OCI-LY1 (cell line): ENCODE data around the gene CEP120.

Experiments
- H2AFZ ChIP-seq: fragments of 200-600 bp; sonication (generic), shearing (Covaris generic); 2 replicates; pipeline ENCODE4 v1.6.0; 2014; ENCODE audit warnings: antibody characterized with exemption, mild to moderate bottlenecking, low read length
- H3F3A ChIP-seq: fragments of 200-600 bp; sonication (generic), shearing (Covaris generic); 2 replicates; pipeline ENCODE4 v1.6.0; 2014; ENCODE audit warnings: mild to moderate bottlenecking, antibody characterized with exemption, low read length, moderate library complexity; ENCODE audit not compliant: insufficient read depth
- H3K27ac ChIP-seq: fragments of 200-600 bp; sonication (generic); 2 replicates; pipeline ENCODE4 v1.5.1; 2014; ENCODE audit warnings: low read length, mixed run types, mild to moderate bottlenecking, low read depth; ENCODE audit not compliant: poor library complexity, severe bottlenecking
- H3K27me3 ChIP-seq: fragments of 200-600 bp; sonication (generic); 2 replicates; pipeline ENCODE4 v1.6.0; 2014; ENCODE audit warnings: antibody characterized with exemption, mild to moderate bottlenecking, low read length, moderate library complexity; ENCODE audit not compliant: insufficient read depth
- H3K36me3 ChIP-seq: fragments of 200-600 bp; sonication (generic); 2 replicates; pipeline ENCODE4 v1.6.1; 2014; ENCODE audit warnings: mild to moderate bottlenecking, antibody characterized with exemption, low read length, moderate library complexity, mixed read lengths; ENCODE audit not compliant: insufficient read depth
- H3K4me1 ChIP-seq: fragments of 200-600 bp; sonication (generic); 2 replicates; pipeline ENCODE4 v1.5.1; 2014; ENCODE audit warnings: mild to moderate bottlenecking, low read length, moderate library complexity; ENCODE audit not compliant: insufficient read depth, severe bottlenecking
- H3K4me2 ChIP-seq: fragments of 200-600 bp; sonication (generic), shearing (Covaris generic); 2 replicates; pipeline ENCODE4 v1.6.1; 2014; ENCODE audit warnings: low read length
- H3K4me3 ChIP-seq: fragments of 200-600 bp; sonication (generic); 2 replicates; pipeline ENCODE4 v1.5.1; 2014; ENCODE audit warnings: low read length, low read depth, mild to moderate bottlenecking, mixed read lengths; ENCODE audit not compliant: poor library complexity, severe bottlenecking
- H3K79me2 ChIP-seq: fragments of 200-600 bp; shearing (Covaris generic); 2 replicates; pipeline ENCODE4 v1.6.1; 2016; ENCODE audit warnings: mixed run types, low read length, mixed read lengths; ENCODE audit not compliant: insufficient read depth
- H3K9ac ChIP-seq: fragments of 200-600 bp; sonication (generic), shearing (Covaris generic); 2 replicates; pipeline ENCODE4 v1.6.1; 2014; ENCODE audit warnings: mild to moderate bottlenecking, low read length, mixed read lengths
- H3K9me2 ChIP-seq: fragments of 200-600 bp; sonication (generic), shearing (Covaris generic); 2 replicates; pipeline ENCODE4 v1.6.1; 2014; ENCODE audit warnings: low read depth, mild to moderate bottlenecking, low read length, mixed read lengths
- H3K9me3 ChIP-seq: fragments of 200-600 bp; shearing (Covaris generic); 2 replicates; pipeline ENCODE4 v1.6.1; 2014; ENCODE audit warnings: low read length, mixed read lengths
- H4K20me1 ChIP-seq: fragments of 200-600 bp; sonication (generic), shearing (Covaris generic); 2 replicates; pipeline ENCODE4 v1.6.0; 2016; ENCODE audit warnings: mild to moderate bottlenecking, low read length; ENCODE audit not compliant: insufficient read depth
- CTCF ChIP-seq: fragments of 200-600 bp; sonication (generic), shearing (Covaris generic); IDR thresholded peaks from 2 replicates; pipeline ENCODE4 v1.5.1; 2017; ENCODE audit warnings: mild to moderate bottlenecking, antibody characterized with exemption, low read length, moderate library complexity, mixed read lengths
- EZH2 ChIP-seq: fragments of 200-600 bp; sonication (generic), shearing (Covaris generic); IDR thresholded peaks from 2 replicates; pipeline ENCODE4 v1.8.0; 2017; ENCODE audit warnings: borderline replicate concordance, mixed run types, mild to moderate bottlenecking, antibody characterized with exemption, low read length, moderate library complexity, mixed read lengths

CEP120 gene

GRCh38 chr5:123397538-123397937, 25.7 kb downstream of the CEP120 start:
- peaks cover 24% of the 10 kb centered on the region for H3K4me1 ChIP-seq
- H3K79me2 ChIP-seq: no peaks in the 10 kb centered on the region
- H3K9me3 ChIP-seq: no peaks in the 10 kb centered on the region
- no peaks in the 10 kb centered on the region for H3K27me3 ChIP-seq
- H3K9me2 ChIP-seq: no peaks in the 10 kb centered on the region
- no peaks in the 10 kb centered on the region for H4K20me1 ChIP-seq
- no peak for TF ChIP-seq CTCF
- TF ChIP-seq EZH2: no peak
- no peak overlapping the region for H3K4me3 ChIP-seq
- H3K27ac ChIP-seq: peak overlapping the region; percentile 75
- peaks cover 47% of the 10 kb centered on the region for H3K36me3 ChIP-seq
- H3K9ac ChIP-seq: no peak overlapping the region
- H3F3A ChIP-seq: no peaks in the 10 kb centered on the region
- no peak overlapping the region for H3K4me2 ChIP-seq
- no peak overlapping the region for H2AFZ ChIP-seq

- Histone ChIP-seq H3K9me3 (no peaks in the 10 kb centered on the region), H3K4me3 (no peak overlapping the region), H2AFZ (no peak overlapping the region), H3K9ac (no peak overlapping the region), H3K36me3 (peaks cover 66% of the 10 kb centered on the region), H3K27me3 (no peaks in the 10 kb centered on the region), H3K4me2 (no peak overlapping the region), H3K79me2 (no peaks in the 10 kb centered on the region), H3K9me2 (no peaks in the 10 kb centered on the region), H3F3A (no peaks in the 10 kb centered on the region), H3K27ac (no peak overlapping the region), H4K20me1 (no peaks in the 10 kb centered on the region), H3K4me1 (no peaks in the 10 kb centered on the region)
- TF ChIP-seq EZH2: no peak
- no peak for TF ChIP-seq CTCF
Measured at GRCh38 chr5:123391009-123391408, 32.2 kb downstream of the CEP120 start.

GRCh38 chr5:123389794-123390193, 33.4 kb downstream of the CEP120 start:
- Histone ChIP-seq H3K9ac (no peak overlapping the region), H3K9me2 (no peaks in the 10 kb centered on the region), H2AFZ (no peak overlapping the region), H3K4me2 (no peak overlapping the region), H3K79me2 (no peaks in the 10 kb centered on the region), H3K9me3 (no peaks in the 10 kb centered on the region), H3F3A (no peaks in the 10 kb centered on the region), H4K20me1 (no peaks in the 10 kb centered on the region), H3K27me3 (no peaks in the 10 kb centered on the region), H3K4me1 (no peaks in the 10 kb centered on the region), H3K36me3 (peaks cover 73% of the 10 kb centered on the region), H3K4me3 (no peak overlapping the region), H3K27ac (no peak overlapping the region)
- TF ChIP-seq CTCF (no peak), EZH2 (no peak)
